Keratinocyte (primary cell): Measurements from ENCODE around the gene WNK2.

Source experiments
- EZH2 ChIP-seq: IDR thresholded peaks from one replicate; pipeline ENCODE4 v1.6.1; 2012; ENCODE audit warnings: inconsistent platforms, mild to moderate bottlenecking, low read length, moderate library complexity
- TF ChIP-seq, protein P1 (sequence below), 3 experiments: IDR thresholded peaks in 1 of 3; conservative IDR thresholded peaks in 1 of 3; optimal IDR thresholded peaks in 1 of 3; 2 replicates in 2 of 3; 3 replicates in 1 of 3; pipeline versions ENCODE3 to v1.5.1; 2011; ENCODE audit warnings: low read length in 3 of 3, mild to moderate bottlenecking in 3 of 3, moderate library complexity in 2 of 3, control low read depth in 1 of 3, inconsistent platforms in 1 of 3; ENCODE audit not compliant: insufficient read depth in 2 of 3; ENCODE audit errors: extremely low read depth in 1 of 3

GRCh38 chr9:93319301-93319991 is 135.5 kb downstream of the WNK2 start:
- TF ChIP-seq, protein P1, sequence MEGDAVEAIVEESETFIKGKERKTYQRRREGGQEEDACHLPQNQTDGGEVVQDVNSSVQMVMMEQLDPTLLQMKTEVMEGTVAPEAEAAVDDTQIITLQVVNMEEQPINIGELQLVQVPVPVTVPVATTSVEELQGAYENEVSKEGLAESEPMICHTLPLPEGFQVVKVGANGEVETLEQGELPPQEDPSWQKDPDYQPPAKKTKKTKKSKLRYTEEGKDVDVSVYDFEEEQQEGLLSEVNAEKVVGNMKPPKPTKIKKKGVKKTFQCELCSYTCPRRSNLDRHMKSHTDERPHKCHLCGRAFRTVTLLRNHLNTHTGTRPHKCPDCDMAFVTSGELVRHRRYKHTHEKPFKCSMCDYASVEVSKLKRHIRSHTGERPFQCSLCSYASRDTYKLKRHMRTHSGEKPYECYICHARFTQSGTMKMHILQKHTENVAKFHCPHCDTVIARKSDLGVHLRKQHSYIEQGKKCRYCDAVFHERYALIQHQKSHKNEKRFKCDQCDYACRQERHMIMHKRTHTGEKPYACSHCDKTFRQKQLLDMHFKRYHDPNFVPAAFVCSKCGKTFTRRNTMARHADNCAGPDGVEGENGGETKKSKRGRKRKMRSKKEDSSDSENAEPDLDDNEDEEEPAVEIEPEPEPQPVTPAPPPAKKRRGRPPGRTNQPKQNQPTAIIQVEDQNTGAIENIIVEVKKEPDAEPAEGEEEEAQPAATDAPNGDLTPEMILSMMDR (optimal IDR thresholded peaks at IDR 0.05 in 1 of 3, IDR thresholded peaks at IDR 0.05 in 1 of 3, conservative IDR thresholded peaks at IDR 0.05 in 1 of 3; ENCODE audit: extremely low read depth in 1 of 3, insufficient read depth in 2 of 3, low read length in 3 of 3) = no peak
- TF ChIP-seq EZH2 = no peak
